Breast epithelium (tissue), 3 donors: Measurements from ENCODE around the gene EFHD1.

Experiments used
- CTCF ChIP-seq, 3 donors: fragments of 450-650 bp; IDR thresholded peaks; one replicate each; pipeline ENCODE4 v1.5.1; 2016 to 2017; ENCODE audit warnings: antibody characterized with exemption in 3 of 3, mild to moderate bottlenecking in 3 of 3, moderate library complexity in 3 of 3
- POLR2A ChIP-seq: fragments of 450-650 bp; IDR thresholded peaks from one replicate; pipeline ENCODE4 v1.6.1; 2016; ENCODE audit warnings: antibody characterized with exemption, mild to moderate bottlenecking, moderate library complexity
- POLR2AphosphoS5 ChIP-seq, 3 donors: sonication (generic); formaldehyde crosslinking; IDR thresholded peaks; one replicate each; pipeline ENCODE4 v1.6.1; 2017; ENCODE audit warnings: antibody characterized with exemption in 3 of 3

GRCh38 chr2:232675381-232675780 lies 42.0 kb downstream of the EFHD1 start:
- TF ChIP-seq POLR2A, result no peak
- TF ChIP-seq CTCF (IDR thresholded peaks at IDR 0.05), result no peak
- no peak for TF ChIP-seq POLR2AphosphoS5 (IDR thresholded peaks at IDR 0.05)
